H1 (cell line): ENCODE measurements around the gene SLC7A10. TPM values are rescaled to one million over a fixed set of nuclear protein-coding genes. Genes with fewer than 3 reads are reported as not detected.

Source experiments
- CTCF ChIA-PET: fragments of 300-600 bp; sonication (Branson Sonifier 250); formaldehyde crosslinking; loops from one replicate; lab custom pipeline; 2021; ENCODE audit not compliant: partially characterized antibody; lab: Charles Lee
- POLR2A ChIA-PET: fragments of 300-600 bp; sonication (Branson Sonifier 250); formaldehyde crosslinking; loops from one replicate; lab custom pipeline; 2021; ENCODE audit warnings: inconsistent platforms; ENCODE audit not compliant: partially characterized antibody; lab: Charles Lee
- DNase-seq, 2 experiments: peaks; one replicate each; pipeline versions ENCODE4 v3.0.0 to v3.0.0-alpha.2; 2010 to 2022; ENCODE audit warnings: low spot score in 2 of 2, low read depth in 1 of 2, mixed read lengths in 1 of 2
- FAIRE-seq: peaks from 2 replicates; lab custom pipeline; 2011; peaks lifted over from hg19 to GRCh38; lab: Jason Lieb, UNC
- H2AFZ ChIP-seq: 2 replicates; pipeline ENCODE4 v1.8.1; 2012; ENCODE audit warnings: low read length, inconsistent platforms
- H2AK5ac ChIP-seq: 2 replicates; pipeline ENCODE4 v1.6.1; 2013; ENCODE audit warnings: low read depth, low read length
- H2BK120ac ChIP-seq: replicated peaks from 2 replicates; pipeline ENCODE3; 2013; ENCODE audit warnings: low read depth, low read length, inconsistent platforms
- H2BK12ac ChIP-seq: 2 replicates; pipeline ENCODE4 v1.6.1; 2013; ENCODE audit warnings: low read depth, low read length
- H2BK15ac ChIP-seq: 2 replicates; pipeline ENCODE4 v1.6.1; 2013; ENCODE audit warnings: low read length
- H2BK20ac ChIP-seq: 2 replicates; pipeline ENCODE4 v1.6.1; 2013; ENCODE audit warnings: low read length
- H2BK5ac ChIP-seq: 2 replicates; pipeline ENCODE4 v1.6.1; 2013; ENCODE audit warnings: low read depth, low read length
- H3K14ac ChIP-seq: 2 replicates; pipeline ENCODE4 v1.6.1; 2013; ENCODE audit warnings: inconsistent platforms; ENCODE audit not compliant: insufficient read length
- H3K18ac ChIP-seq: 2 replicates; pipeline ENCODE4 v1.6.1; 2013; ENCODE audit warnings: low read length; ENCODE audit errors: extremely low read depth
- H3K23ac ChIP-seq: 2 replicates; pipeline ENCODE4 v1.6.1; 2013; ENCODE audit warnings: inconsistent platforms; ENCODE audit not compliant: insufficient read length
- H3K23me2 ChIP-seq: 2 replicates; pipeline ENCODE4 v1.6.1; 2013; ENCODE audit warnings: low read depth, low read length
- H3K27ac ChIP-seq: 2 replicates; pipeline ENCODE4 v1.6.1; 2011; ENCODE audit warnings: low read depth, low read length, inconsistent platforms
- H3K27me3 ChIP-seq, 4 experiments: replicated peaks in 1 of 4; 1 replicate in 1 of 4; 2 replicates in 3 of 4; pipeline versions ENCODE4 v1.6.1 to v1.8.1; 2011 to 2013; ENCODE audit warnings: low read length in 3 of 4, mild to moderate bottlenecking in 3 of 4, inconsistent platforms in 2 of 4, mixed read lengths in 2 of 4, moderate library complexity in 1 of 4; ENCODE audit not compliant: control insufficient read depth in 3 of 4, insufficient read depth in 3 of 4; ENCODE audit errors: extremely low read depth in 1 of 4
- H3K36me3 ChIP-seq, 4 experiments: 2 replicates each; pipeline versions ENCODE4 v1.6.1 to v1.8.1; 2011 to 2013; ENCODE audit warnings: mild to moderate bottlenecking in 4 of 4, low read length in 3 of 4, moderate library complexity in 2 of 4, control low read depth in 1 of 4, inconsistent platforms in 1 of 4; ENCODE audit not compliant: insufficient read depth in 4 of 4, control insufficient read depth in 2 of 4
- H3K4ac ChIP-seq: replicated peaks from 2 replicates; pipeline ENCODE3; 2013; ENCODE audit warnings: low read length, low read depth, mixed read lengths, inconsistent platforms; ENCODE audit not compliant: insufficient read length
- H3K4me1 ChIP-seq, 4 experiments: replicated peaks in 1 of 4; 1 replicate in 1 of 4; 2 replicates in 3 of 4; pipeline versions ENCODE4 v1.6.1 to v1.8.1; 2011 to 2013; ENCODE audit warnings: low read length in 3 of 4, inconsistent platforms in 2 of 4, mixed read lengths in 1 of 4; ENCODE audit not compliant: insufficient read depth in 4 of 4, control insufficient read depth in 3 of 4
- H3K4me2 ChIP-seq, 2 experiments: 2 replicates each; pipeline versions ENCODE4 v1.6.1 to v1.8.1; 2011 to 2013; ENCODE audit warnings: low read depth in 2 of 2, low read length in 2 of 2, control low read depth in 1 of 2, inconsistent platforms in 1 of 2, mild to moderate bottlenecking in 1 of 2; ENCODE audit not compliant: insufficient read depth in 1 of 2
- H3K4me3 ChIP-seq, 4 experiments: fragments of 200-600, 300-600 bp in 1 of 4; sonication (generic), shearing (Covaris generic), sonication (Bioruptor Twin) in 1 of 4; 2 replicates each; pipeline versions ENCODE4 v1.5.1 to v1.8.1; 2011 to 2016; ENCODE audit warnings: low read length in 4 of 4, low read depth in 3 of 4, control low read depth in 2 of 4, inconsistent platforms in 2 of 4, mild to moderate bottlenecking in 2 of 4, mixed read lengths in 1 of 4, moderate library complexity in 1 of 4; ENCODE audit not compliant: insufficient read depth in 2 of 4; ENCODE audit errors: extremely low read depth in 1 of 4
- H3K56ac ChIP-seq: replicated peaks from 2 replicates; pipeline ENCODE3; 2013; ENCODE audit warnings: low read depth, mild to moderate bottlenecking, mixed read lengths, low read length, inconsistent platforms; ENCODE audit not compliant: insufficient read length
- H3K79me1 ChIP-seq: 2 replicates; pipeline ENCODE4 v1.6.1; 2013; ENCODE audit warnings: low read depth, low read length, control low read depth
- H3K79me2 ChIP-seq, 2 experiments: 2 replicates each; pipeline versions ENCODE4 v1.6.1 to v1.8.1; 2012 to 2013; ENCODE audit warnings: low read length in 2 of 2, mild to moderate bottlenecking in 2 of 2, inconsistent platforms in 1 of 2; ENCODE audit not compliant: insufficient read depth in 2 of 2, control insufficient read depth in 1 of 2
- H3K9ac ChIP-seq, 4 experiments: replicated peaks in 1 of 4; 1 replicate in 1 of 4; 2 replicates in 3 of 4; pipeline versions ENCODE4 v1.6.1 to v1.8.1; 2011 to 2013; ENCODE audit warnings: low read depth in 3 of 4, low read length in 3 of 4, control low read depth in 2 of 4, mild to moderate bottlenecking in 2 of 4, moderate library complexity in 2 of 4, inconsistent platforms in 1 of 4; ENCODE audit errors: extremely low read depth in 1 of 4
- H3K9me3 ChIP-seq, 2 experiments: 2 replicates each; pipeline versions ENCODE4 v1.6.1 to v1.8.1; 2012 to 2013; ENCODE audit warnings: mild to moderate bottlenecking in 2 of 2, moderate library complexity in 2 of 2, control low read depth in 1 of 2, inconsistent platforms in 1 of 2, low read depth in 1 of 2, low read length in 1 of 2, mixed read lengths in 1 of 2; ENCODE audit not compliant: insufficient read depth in 2 of 2
- H4K20me1 ChIP-seq, 2 experiments: replicated peaks in 1 of 2; 2 replicates each; pipeline versions ENCODE3 to v1.8.1; 2011 to 2013; ENCODE audit warnings: inconsistent platforms in 2 of 2, low read length in 2 of 2, mild to moderate bottlenecking in 1 of 2; ENCODE audit not compliant: insufficient read depth in 2 of 2, control insufficient read depth in 1 of 2
- H4K5ac ChIP-seq: 2 replicates; pipeline ENCODE4 v1.6.1; 2013; ENCODE audit warnings: low read length, low read depth, mixed read lengths, inconsistent platforms; ENCODE audit not compliant: insufficient read length
- H4K8ac ChIP-seq: 2 replicates; pipeline ENCODE4 v1.8.0; 2013; ENCODE audit warnings: mild to moderate bottlenecking, moderate library complexity, low read length, inconsistent platforms; ENCODE audit not compliant: insufficient read depth; ENCODE audit errors: extremely low read depth
- H4K91ac ChIP-seq: replicated peaks from 2 replicates; pipeline ENCODE3; 2013; ENCODE audit warnings: low read length, mixed read lengths, inconsistent platforms; ENCODE audit not compliant: insufficient read length
- CHD1 ChIP-seq: IDR thresholded peaks from 2 replicates; pipeline ENCODE4 v1.6.1; 2012; ENCODE audit warnings: low read depth, low read length, improper control_type of control experiment
- CHD2 ChIP-seq: IDR thresholded peaks from 2 replicates; pipeline ENCODE4 v1.6.1; 2012; ENCODE audit warnings: low read length, improper control_type of control experiment
- JUN ChIP-seq: IDR thresholded peaks from 2 replicates; pipeline ENCODE4 v1.6.1; 2011; ENCODE audit warnings: low read depth, mild to moderate bottlenecking, improper control_type of control experiment, low read length
- MAX ChIP-seq: IDR thresholded peaks from 2 replicates; pipeline ENCODE4 v1.6.1; 2012; ENCODE audit warnings: inconsistent platforms
- NANOG ChIP-seq: IDR thresholded peaks from 2 replicates; pipeline ENCODE4 v1.6.1; 2011; ENCODE audit warnings: low read length, low read depth, mild to moderate bottlenecking, inconsistent platforms; ENCODE audit not compliant: insufficient read depth, poor library complexity, severe bottlenecking
- WGBS, 2 experiments: shearing (Covaris generic) in 1 of 2; methylation state at CpG; one replicate each; pipeline versions ENCODE4 v1.1.6 to v1.1.7; 2013 to 2015; ENCODE audit warnings: low lambda C conversion rate in 2 of 2, mixed read lengths in 2 of 2, inconsistent platforms in 1 of 2, low coverage in 1 of 2, missing lambda C conversion rate in 1 of 2; ENCODE audit not compliant: insufficient replicate concordance in 2 of 2, insufficient coverage in 1 of 2, insufficient read length in 1 of 2; ENCODE audit errors: extremely low coverage in 1 of 2, missing lambda C conversion rate in 1 of 2; 5-methylcytosine and 5-hydroxymethylcytosine counted together
- polyA plus RNA-seq, 7 experiments: library from polyadenylated mRNA; depleted of rRNA in 3 of 7; stranded (reverse) in 5 of 7; unstranded in 2 of 7; fragments of >200 nt in 5 of 7; fragments of 200-250 nt in 2 of 7; gene quantifications; 1 replicate in 5 of 7; 2 replicates in 1 of 7; 4 replicates in 1 of 7; pipeline versions ENCODE4 v1.2.1 to v1.2.3, GENCODE V29; 2011 to 2013; ENCODE audit warnings: missing spikeins in 2 of 7, mixed read lengths in 2 of 7
- total RNA-seq: library from RNA; stranded (reverse); fragmentation: NEBNext Ultra II Directional; extraction: Animal tissue kit (Norgen Biotek cat#: 25700); gene quantifications from 2 replicates; pipeline ENCODE4 v1.2.1, GENCODE V29; 2021

Gene SLC7A10
- total and polyA plus RNA-seq, 2 of the 8 experiments (the other 6 are each of a cell fraction or from before 2014, with no cell fraction given) = 3.7 to 7.1 TPM

GRCh38 chr19:33196446-33197193 lies 29.0 kb downstream of the SLC7A10 start:
- H3K79me1 ChIP-seq = peaks cover 3% of the 10 kb centered on the region; the same call in 1 of the 2 replicates
- no peak overlapping the region for H3K56ac ChIP-seq
- no peak overlapping the region for H4K5ac ChIP-seq
- peaks cover 2 to 6% of the 10 kb centered on the region in 2 experiments for H4K20me1 ChIP-seq
- no peak overlapping the region for H2AFZ ChIP-seq
- H3K9me3 ChIP-seq = no peaks in the 10 kb centered on the region
- no peak for FAIRE-seq
- H3K4ac ChIP-seq = no peak overlapping the region
- H3K23me2 ChIP-seq = peaks cover 3% of the 10 kb centered on the region; the same call in 1 of the 2 replicates
- H3K18ac ChIP-seq = no peak overlapping the region
- no peak overlapping the region for H2BK15ac ChIP-seq
- no peaks in the 10 kb centered on the region for H3K79me2 ChIP-seq
- no peak overlapping the region for H4K8ac ChIP-seq
- no peak overlapping the region for H2BK20ac ChIP-seq
- no peak overlapping the region for H3K27ac ChIP-seq
- no peak overlapping the region for H3K9ac ChIP-seq
- no peak overlapping the region for H2AK5ac ChIP-seq
- H2BK120ac ChIP-seq = no peak overlapping the region
- no peak overlapping the region for H4K91ac ChIP-seq
- WGBS, 2 experiments = 98% methylated on average over 9 of the region's 10 CpGs; no CpG with 5 or more reads in 1 of the 2 experiments
- H2BK12ac ChIP-seq = no peak overlapping the region
- no peak overlapping the region for H3K14ac ChIP-seq
- H3K4me1 ChIP-seq = peaks cover 0 to 4% (median 1%) of the 10 kb centered on the region in 4 experiments; a peak in 4 of 7 replicates
- H3K4me2 ChIP-seq = no peak overlapping the region
- peaks cover 0 to 19% (median 10%) of the 10 kb centered on the region in 4 experiments; a peak in 5 of 7 replicates for H3K27me3 ChIP-seq
- H2BK5ac ChIP-seq = no peak overlapping the region
- DNase-seq = no peak
- ChIA-PET CTCF (interaction anchor here (0.6 to 3.9 kb wide), 11 partner anchors 10 to 212 kb away, joined by 3 to 21 read pairs (median 4); no protein-coding TSS in a partner anchor), POLR2A (interaction anchor here (0.6 to 2.2 kb wide), 8 partner anchors 9 to 177 kb away, joined by 3 to 6 read pairs (median 3); partner anchors contain the start of gene CEBPG)
- no peaks in the 10 kb centered on the region for H3K36me3 ChIP-seq
- H3K23ac ChIP-seq = no peak overlapping the region
- no peak overlapping the region for H3K4me3 ChIP-seq
- TF ChIP-seq JUN (no peak), CHD2 (no peak), NANOG (no peak), CHD1 (no peak), MAX (no peak)
